HL-60 (cell line): ENCODE data around the gene GMEB2.
A peak's percentile ranks its signal among the peaks of the same experiment; 100 is the strongest.

Experiments used
- DNase-seq, 2 experiments: peaks; one replicate each; pipeline ENCODE4 v3.0.0-alpha.2; 2010 to 2020; ENCODE audit warnings: low read depth in 1 of 2, low spot score in 1 of 2
- H3K27ac ChIP-seq: fragments of 250-450 bp; sonication (Bioruptor Pico); replicated peaks from 2 replicates; pipeline ENCODE4 v1.5.1; 2020; ENCODE audit warnings: mild to moderate bottlenecking, moderate library complexity
- H3K27me3 ChIP-seq: fragments of 250-450 bp; sonication (Bioruptor Pico); 2 replicates; pipeline ENCODE4 v1.5.1; 2021; ENCODE audit warnings: mild to moderate bottlenecking, moderate library complexity; ENCODE audit not compliant: insufficient read depth, poor library complexity, severe bottlenecking
- H3K4me3 ChIP-seq: replicated peaks from 2 replicates; pipeline ENCODE4 v1.5.1; 2011; ENCODE audit warnings: mild to moderate bottlenecking, control low read depth, low read length; ENCODE audit not compliant: insufficient read depth
- CTCF ChIP-seq: IDR thresholded peaks from one replicate; pipeline ENCODE4 v1.5.1; 2011; ENCODE audit warnings: low read length, control low read depth, inconsistent platforms; ENCODE audit not compliant: insufficient read depth
- GABPA ChIP-seq: IDR thresholded peaks from 2 replicates; pipeline ENCODE4 v1.6.1; 2012; ENCODE audit warnings: low read depth
- POLR2AphosphoS5 ChIP-seq: IDR thresholded peaks from 2 replicates; pipeline ENCODE4 v1.6.1; 2012; ENCODE audit warnings: low read depth
- REST ChIP-seq: IDR thresholded peaks from 2 replicates; pipeline ENCODE4 v1.6.1; 2012; ENCODE audit warnings: low read depth; ENCODE audit not compliant: insufficient replicate concordance
- SPI1 ChIP-seq: IDR thresholded peaks from 2 replicates; pipeline ENCODE4 v1.6.1; 2012; ENCODE audit warnings: low read depth, mild to moderate bottlenecking, borderline replicate concordance

The GMEB2 gene

DNA sequence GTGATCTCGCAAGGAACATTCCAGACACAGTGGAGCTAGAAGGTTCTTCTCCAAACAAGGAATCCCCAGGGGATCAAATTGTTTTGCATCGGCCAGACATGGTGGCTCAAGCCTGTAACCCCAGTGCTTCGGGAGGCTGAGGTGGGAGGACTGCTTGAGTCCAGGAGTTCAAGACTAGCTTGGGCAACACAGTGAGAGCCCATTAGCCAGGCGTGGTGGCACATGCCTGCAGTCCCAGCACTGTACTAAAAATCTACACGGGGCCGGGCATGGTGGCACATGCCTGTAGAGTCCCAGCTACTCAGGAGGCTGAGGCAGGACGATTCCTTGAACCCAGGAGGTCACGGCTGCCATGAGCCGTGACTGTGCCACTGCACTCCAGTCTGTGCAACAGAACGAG lies 15.3 kb downstream of the GMEB2 start:
- Histone ChIP-seq H3K27ac (peak overlapping the region; percentile 78), H3K4me3 (no peak overlapping the region), H3K27me3 (no peaks in the 10 kb centered on the region)
- TF ChIP-seq CTCF (no peak), SPI1 (no peak), GABPA (no peak), REST (no peak), POLR2AphosphoS5 (no peak)
- DNase-seq, result no peak

DNA sequence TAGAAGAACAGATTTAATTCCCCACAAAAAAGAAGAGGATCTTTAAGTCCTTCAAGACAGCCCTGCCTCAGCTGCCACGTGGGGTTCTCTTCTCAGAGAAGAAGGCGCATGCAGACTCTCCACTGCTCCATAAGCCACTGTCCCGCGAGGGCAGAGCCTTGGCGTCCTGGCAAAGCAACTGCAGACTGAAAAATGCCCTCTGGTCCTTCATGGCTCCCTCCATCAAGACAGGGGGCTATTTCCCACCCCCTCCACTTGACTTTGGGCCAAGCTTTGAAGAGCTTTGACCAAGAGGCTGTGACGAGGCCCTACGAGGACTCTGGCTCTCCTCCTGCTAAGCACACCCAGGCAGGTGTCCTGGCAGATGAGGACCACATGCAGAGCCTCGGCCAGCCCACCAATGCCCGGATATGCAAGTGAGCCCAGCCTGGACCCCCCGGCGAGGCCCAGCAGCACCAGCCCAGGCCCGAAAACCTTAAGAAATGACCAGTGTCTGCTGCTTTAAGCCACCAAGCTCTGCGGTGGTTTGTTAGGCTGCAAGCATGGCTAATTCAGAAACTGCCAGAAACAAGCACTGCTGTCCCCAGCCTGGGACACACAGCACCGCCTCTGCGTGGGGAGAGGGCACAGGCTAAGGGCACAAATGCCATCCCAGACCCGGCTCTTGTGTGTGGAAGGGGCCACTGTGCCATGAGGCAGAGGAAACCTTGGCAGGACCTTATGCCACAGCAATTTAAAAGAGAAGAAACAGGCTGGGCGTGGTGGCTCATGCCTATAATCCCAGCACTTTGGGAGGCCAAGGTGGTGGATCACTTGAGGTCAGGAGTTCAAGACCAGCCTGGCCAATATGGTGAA lies 16.1 kb downstream of the GMEB2 start:
- H3K27me3 ChIP-seq, result no peaks in the 10 kb centered on the region
- H3K27ac ChIP-seq, result no peak overlapping the region
- no peak overlapping the region for H3K4me3 ChIP-seq
- TF ChIP-seq GABPA (no peak), POLR2AphosphoS5 (no peak), CTCF (no peak), SPI1 (no peak), REST (no peak)
- no peak for DNase-seq

DNA sequence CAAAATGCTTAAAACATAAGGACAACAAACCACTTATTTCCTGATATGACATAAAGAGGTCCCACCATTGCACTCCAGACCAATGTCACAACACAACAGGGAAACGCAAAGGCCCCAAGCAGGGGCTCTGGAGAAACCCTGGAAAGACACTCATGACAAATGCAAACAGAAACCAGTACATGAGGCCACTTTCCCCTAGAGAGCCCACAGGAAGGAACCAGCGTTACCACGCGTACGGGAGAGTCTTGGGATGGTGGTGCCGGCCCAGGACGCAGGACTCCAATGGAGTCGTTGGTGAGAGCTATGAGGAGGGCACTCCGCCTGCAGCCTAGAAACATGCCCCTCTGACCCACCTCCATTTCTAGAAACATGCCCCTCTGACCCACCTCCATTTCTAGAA lies 20.2 kb downstream of the GMEB2 start:
- Histone ChIP-seq H3K27me3 (no peaks in the 10 kb centered on the region), H3K27ac (no peak overlapping the region; the same call in 1 of the 2 replicates), H3K4me3 (no peak overlapping the region)
- TF ChIP-seq REST (no peak), POLR2AphosphoS5 (no peak), CTCF (no peak), GABPA (no peak), SPI1 (no peak)
- DNase-seq, result peak in 1 of 2 experiments; percentile 24
